AG04450 (cell line): ENCODE measurements around the gene PPP1R1A. TPM values are rescaled to one million over a fixed set of nuclear protein-coding genes. Genes with fewer than 3 reads are reported as not detected.
A peak's percentile ranks its signal among the peaks of the same experiment; 100 is the strongest.

Source experiments
- CTCF ChIA-PET: fragments of 300-600, 350-600 bp; formaldehyde crosslinking; extraction: SDS; loops from one replicate; lab custom pipeline; 2022; ENCODE audit warnings: antibody characterized with exemption, inconsistent platforms; lab: Charles Lee
- POLR2A ChIA-PET: fragments of 350-600 bp; formaldehyde crosslinking; extraction: SDS; loops from one replicate; lab custom pipeline; 2021; ENCODE audit warnings: antibody characterized with exemption, inconsistent platforms; lab: Yijun Ruan, JAX
- DNase-seq: peaks from one replicate; pipeline ENCODE4 v3.0.0-alpha.2; 2011; ENCODE audit warnings: low read depth, low spot score
- H3K27ac ChIP-seq: one replicate; pipeline ENCODE4 v1.5.1; 2012; ENCODE audit warnings: low read depth, low read length, control low read depth
- H3K27me3 ChIP-seq: one replicate; pipeline ENCODE4 v1.6.0; 2012; ENCODE audit warnings: low read length; ENCODE audit not compliant: control insufficient read depth, insufficient read depth
- H3K4me3 ChIP-seq: 2 replicates; pipeline ENCODE4 v1.5.1; 2011; ENCODE audit warnings: mild to moderate bottlenecking, low read depth, low read length, control low read depth
- H3K9me3 ChIP-seq: 2 replicates; pipeline ENCODE4 v1.5.1; 2012; ENCODE audit warnings: low read length; ENCODE audit not compliant: control insufficient read depth, insufficient read depth
- polyA plus RNA-seq: library from polyadenylated mRNA; depleted of rRNA; stranded (reverse); fragments of >200 nt; gene quantifications from 2 replicates; pipeline ENCODE4 v1.2.3, GENCODE V29; 2011
- TF ChIP-seq, protein P1 (sequence below): IDR thresholded peaks from 2 replicates; pipeline ENCODE4 v1.5.1; 2011; ENCODE audit warnings: low read depth, low read length, control low read depth, inconsistent platforms

The PPP1R1A gene
- polyA plus RNA-seq, 1 experiment, result not detected

DNA sequence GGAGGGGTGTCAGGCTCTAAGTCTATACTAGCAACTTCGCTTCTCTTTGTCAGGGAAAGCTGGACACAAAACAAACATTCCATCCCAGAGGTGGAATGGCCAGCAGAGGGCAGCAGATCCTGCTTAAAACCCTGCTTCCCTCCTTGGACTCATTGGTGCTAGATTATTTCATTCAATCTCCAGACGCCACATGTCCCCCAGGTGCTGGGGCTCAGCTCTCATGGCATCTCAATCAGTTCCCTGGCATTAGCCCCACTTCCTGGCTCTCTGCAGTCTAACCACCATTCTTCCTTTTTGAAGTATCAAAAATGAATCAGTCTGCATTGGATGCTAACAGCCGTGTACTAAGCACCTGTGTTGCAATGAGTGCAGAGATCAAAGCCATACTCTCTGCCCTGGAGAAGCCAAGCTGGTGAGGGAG is 8.1 kb upstream of the PPP1R1A start:
- TF ChIP-seq, protein P1, sequence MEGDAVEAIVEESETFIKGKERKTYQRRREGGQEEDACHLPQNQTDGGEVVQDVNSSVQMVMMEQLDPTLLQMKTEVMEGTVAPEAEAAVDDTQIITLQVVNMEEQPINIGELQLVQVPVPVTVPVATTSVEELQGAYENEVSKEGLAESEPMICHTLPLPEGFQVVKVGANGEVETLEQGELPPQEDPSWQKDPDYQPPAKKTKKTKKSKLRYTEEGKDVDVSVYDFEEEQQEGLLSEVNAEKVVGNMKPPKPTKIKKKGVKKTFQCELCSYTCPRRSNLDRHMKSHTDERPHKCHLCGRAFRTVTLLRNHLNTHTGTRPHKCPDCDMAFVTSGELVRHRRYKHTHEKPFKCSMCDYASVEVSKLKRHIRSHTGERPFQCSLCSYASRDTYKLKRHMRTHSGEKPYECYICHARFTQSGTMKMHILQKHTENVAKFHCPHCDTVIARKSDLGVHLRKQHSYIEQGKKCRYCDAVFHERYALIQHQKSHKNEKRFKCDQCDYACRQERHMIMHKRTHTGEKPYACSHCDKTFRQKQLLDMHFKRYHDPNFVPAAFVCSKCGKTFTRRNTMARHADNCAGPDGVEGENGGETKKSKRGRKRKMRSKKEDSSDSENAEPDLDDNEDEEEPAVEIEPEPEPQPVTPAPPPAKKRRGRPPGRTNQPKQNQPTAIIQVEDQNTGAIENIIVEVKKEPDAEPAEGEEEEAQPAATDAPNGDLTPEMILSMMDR, result peak; percentile 90
- H3K27ac ChIP-seq, result no peak overlapping the region
- peaks cover 27% of the 10 kb centered on the region for H3K27me3 ChIP-seq
- CTCF ChIA-PET, result interaction anchor here (0.7 to 2.4 kb wide), 16 partner anchors 10 to 362 kb away, joined by 3 to 12 read pairs (median 3); no protein-coding TSS in a partner anchor
- peak; percentile 29 for DNase-seq
- no peak overlapping the region for H3K4me3 ChIP-seq
- H3K9me3 ChIP-seq, result no peaks in the 10 kb centered on the region
- POLR2A ChIA-PET, result no interaction called here

DNA sequence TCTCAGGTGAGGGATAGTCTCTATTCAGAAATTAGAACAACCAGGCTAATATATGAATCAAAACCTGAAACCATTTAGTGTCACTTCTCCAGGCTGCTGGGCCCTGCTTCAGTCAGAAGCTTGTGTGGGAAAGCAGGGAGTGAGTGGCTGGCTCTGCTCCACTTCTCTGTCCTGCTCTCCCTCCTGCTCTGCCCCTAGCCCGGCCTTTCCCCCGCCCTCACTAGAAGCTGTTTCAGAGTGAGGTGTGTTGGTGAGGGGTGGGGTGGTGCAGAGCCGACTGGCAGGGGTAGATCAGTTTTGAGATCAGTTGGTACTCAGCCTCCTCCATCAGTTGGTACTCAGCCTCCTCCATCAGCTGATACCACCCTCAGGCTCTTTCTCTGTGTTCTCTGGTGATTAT is 7.0 kb upstream of the PPP1R1A start:
- CTCF ChIA-PET, result interaction anchor here (0.6 to 2.4 kb wide), 7 partner anchors 9 to 154 kb away, joined by 3 to 12 read pairs (median 5); no protein-coding TSS in a partner anchor

DNA sequence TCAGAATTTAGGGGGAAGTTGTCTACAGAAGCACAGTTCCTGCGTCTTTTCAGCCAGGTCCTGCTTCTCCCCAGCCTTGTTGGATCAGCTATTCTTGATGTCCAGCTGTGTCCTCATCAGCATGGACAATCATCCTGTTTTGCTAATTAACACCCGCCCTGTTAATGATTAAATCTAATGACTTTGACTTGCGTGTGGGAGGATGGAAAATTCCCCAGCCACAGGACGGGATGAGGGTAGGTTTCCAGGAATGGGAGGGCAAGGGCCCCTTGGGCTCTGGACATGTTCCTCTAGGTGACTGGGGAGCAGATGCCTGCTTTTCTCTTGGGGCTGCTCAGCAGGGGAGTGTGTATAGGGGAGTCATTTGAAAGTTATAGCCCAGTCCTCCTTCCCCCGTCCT is 5.3 kb upstream of the PPP1R1A start:
- DNase-seq, result no peak
- ChIA-PET POLR2A (no interaction called here), CTCF (interaction anchor here (0.6 to 2.6 kb wide), 2 partner anchors 9 to 14 kb away, joined by 3 to 14 read pairs; no protein-coding TSS in a partner anchor)
- Histone ChIP-seq H3K9me3 (no peaks in the 10 kb centered on the region), H3K27ac (no peak overlapping the region), H3K27me3 (peaks cover 41% of the 10 kb centered on the region), H3K4me3 (no peak overlapping the region)
- TF ChIP-seq, protein P1, result no peak

More for the DNA sequence above, 7.0 kb upstream of the PPP1R1A start:
- no peaks in the 10 kb centered on the region for H3K9me3 ChIP-seq
- no peak overlapping the region for H3K4me3 ChIP-seq
- H3K27me3 ChIP-seq, result peaks cover 33% of the 10 kb centered on the region
- TF ChIP-seq, protein P1, result no peak
- DNase-seq, result no peak
- POLR2A ChIA-PET, result no interaction called here
- H3K27ac ChIP-seq, result no peak overlapping the region

DNA sequence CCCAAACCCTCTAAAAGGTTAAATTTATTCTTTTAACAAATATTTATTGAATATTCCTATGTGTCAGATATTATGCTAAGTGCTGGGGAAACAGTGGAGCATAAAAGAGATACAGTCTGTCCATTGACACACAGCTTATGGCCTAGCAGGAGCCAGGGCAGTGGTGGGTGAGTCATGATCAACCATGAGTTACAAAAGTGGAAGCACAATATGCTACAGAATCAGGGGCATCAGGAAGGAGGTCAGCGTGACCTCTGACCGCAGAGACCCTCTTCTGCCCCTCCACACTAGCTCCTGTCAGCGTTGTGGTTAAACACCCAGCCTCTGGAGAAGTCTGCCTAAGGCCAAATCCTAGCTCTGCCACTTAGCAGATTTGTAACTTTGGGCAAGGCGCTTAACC is 4.7 kb upstream of the PPP1R1A start:
- H3K27ac ChIP-seq, result no peak overlapping the region
- CTCF ChIA-PET, result interaction anchor here (0.6 to 2.6 kb wide), 3 partner anchors 9 to 365 kb away, joined by 3 to 14 read pairs (median 4); no protein-coding TSS in a partner anchor
- no peak overlapping the region for H3K4me3 ChIP-seq
- POLR2A ChIA-PET, result no interaction called here
- TF ChIP-seq, protein P1, result no peak
- H3K9me3 ChIP-seq, result no peaks in the 10 kb centered on the region
- peaks cover 38% of the 10 kb centered on the region for H3K27me3 ChIP-seq
- no peak for DNase-seq

DNA sequence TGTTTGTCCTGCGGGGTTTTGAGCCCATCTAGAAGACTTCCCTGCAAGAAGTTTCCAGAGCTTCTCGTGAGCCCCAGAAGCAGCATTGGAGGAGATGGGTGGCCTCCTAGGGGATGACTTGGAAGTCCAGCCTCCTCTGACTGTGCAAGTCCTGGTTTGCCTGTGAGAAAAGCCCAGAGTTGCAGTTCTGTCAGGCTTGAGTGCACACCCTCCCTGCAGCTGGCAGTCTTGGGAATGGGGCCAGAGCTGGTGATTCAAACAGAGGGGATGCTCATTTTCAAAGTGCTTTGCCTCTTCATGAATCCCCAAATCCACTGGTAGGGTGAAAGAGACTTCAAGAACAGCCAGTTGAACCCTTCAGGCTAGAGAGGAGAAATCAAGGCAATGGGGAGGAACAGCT is 3.9 kb upstream of the PPP1R1A start:
- Histone ChIP-seq H3K27me3 (peaks cover 46% of the 10 kb centered on the region), H3K27ac (no peak overlapping the region), H3K4me3 (no peak overlapping the region), H3K9me3 (no peaks in the 10 kb centered on the region)
- TF ChIP-seq, protein P1, result no peak
- ChIA-PET CTCF (interaction anchor here (1.3 to 2.6 kb wide), 2 partner anchors 12 to 366 kb away, joined by 4 to 14 read pairs; no protein-coding TSS in a partner anchor), POLR2A (no interaction called here)
- DNase-seq, result no peak
